ENCODE results near the gene ARHGAP24. TPM values are rescaled to one million over a fixed set of nuclear protein-coding genes. Genes with fewer than 3 reads are reported as not detected.

ARHGAP24 gene
- total RNA-seq, 1 donor = 52.5 TPM

- Histone ChIP-seq H3K27me3 (ENCODE audit: insufficient read depth, low read length) (no peaks in the 10 kb centered on the region), H3K27ac (ENCODE audit: low read depth, low read length) (peak overlapping the region; percentile 74), H4K20me1 (ENCODE audit: insufficient read depth, low read length) (no peaks in the 10 kb centered on the region), H3K36me3 (ENCODE audit: insufficient read depth, low read length) (no peaks in the 10 kb centered on the region), H3K9me3 (ENCODE audit: low read depth, low read length) (no peaks in the 10 kb centered on the region), H3K79me2 (ENCODE audit: insufficient read depth, low read length) (no peaks in the 10 kb centered on the region), H3K4me1 (ENCODE audit: insufficient read depth, low read length) (peaks cover 30% of the 10 kb centered on the region), H3K4me2 (ENCODE audit: insufficient read depth, low read length) (peak overlapping the region; percentile 47), H3K4me3 (ENCODE audit: insufficient read depth, low read length) (no peak overlapping the region), H2AFZ (ENCODE audit: low read length) (peak overlapping the region; percentile 61)
- DNase-seq (ENCODE audit: insufficient read length, low spot score, missing footprints) = no peak
- TF ChIP-seq CTCF (IDR thresholded peaks at IDR 0.05; ENCODE audit: extremely low read depth, low read depth, low read length) = no peak
Observed at GRCh38 chr4:85763202-85763601, 288.3 kb downstream of the ARHGAP24 start.

GRCh38 chr4:85767649-85768048 lies 292.7 kb downstream of the ARHGAP24 start:
- no peaks in the 10 kb centered on the region for H3K27me3 ChIP-seq (ENCODE audit: insufficient read depth, low read length)
- no peaks in the 10 kb centered on the region for H4K20me1 ChIP-seq (ENCODE audit: insufficient read depth, low read length)
- DNase-seq (ENCODE audit: insufficient read length, low spot score, missing footprints) = no peak
- H3K79me2 ChIP-seq (ENCODE audit: insufficient read depth, low read length) = no peaks in the 10 kb centered on the region
- H2AFZ ChIP-seq (ENCODE audit: low read length) = no peak overlapping the region
- H3K27ac ChIP-seq (ENCODE audit: low read depth, low read length) = no peak overlapping the region
- no peak overlapping the region for H3K4me2 ChIP-seq (ENCODE audit: insufficient read depth, low read length)
- no peak for TF ChIP-seq CTCF (IDR thresholded peaks at IDR 0.05; ENCODE audit: extremely low read depth, low read depth, low read length)
- H3K9me3 ChIP-seq (ENCODE audit: low read depth, low read length) = no peaks in the 10 kb centered on the region
- H3K36me3 ChIP-seq (ENCODE audit: insufficient read depth, low read length) = no peaks in the 10 kb centered on the region
- no peak overlapping the region for H3K4me3 ChIP-seq (ENCODE audit: insufficient read depth, low read length)
- peaks cover 11% of the 10 kb centered on the region for H3K4me1 ChIP-seq (ENCODE audit: insufficient read depth, low read length)

- no peaks in the 10 kb centered on the region for H3K4me1 ChIP-seq (ENCODE audit: insufficient read depth, low read length)
- no peaks in the 10 kb centered on the region for H3K36me3 ChIP-seq (ENCODE audit: insufficient read depth, low read length)
- H3K4me2 ChIP-seq (ENCODE audit: insufficient read depth, low read length) = no peak overlapping the region
- H3K9me3 ChIP-seq (ENCODE audit: low read depth, low read length) = no peaks in the 10 kb centered on the region
- no peak for DNase-seq (ENCODE audit: insufficient read length, low spot score, missing footprints)
- H3K4me3 ChIP-seq (ENCODE audit: insufficient read depth, low read length) = no peak overlapping the region
- no peaks in the 10 kb centered on the region for H4K20me1 ChIP-seq (ENCODE audit: insufficient read depth, low read length)
- no peaks in the 10 kb centered on the region for H3K79me2 ChIP-seq (ENCODE audit: insufficient read depth, low read length)
- no peak overlapping the region for H2AFZ ChIP-seq (ENCODE audit: low read length)
- no peak for TF ChIP-seq CTCF (IDR thresholded peaks at IDR 0.05; ENCODE audit: extremely low read depth, low read depth, low read length)
- H3K27ac ChIP-seq (ENCODE audit: low read depth, low read length) = no peak overlapping the region
- no peaks in the 10 kb centered on the region for H3K27me3 ChIP-seq (ENCODE audit: insufficient read depth, low read length)
Observed at GRCh38 chr4:85769009-85769408, 294.1 kb downstream of the ARHGAP24 start.

- Histone ChIP-seq H3K9me3 (ENCODE audit: low read depth, low read length) (no peaks in the 10 kb centered on the region), H3K27ac (ENCODE audit: low read depth, low read length) (no peak overlapping the region), H4K20me1 (ENCODE audit: insufficient read depth, low read length) (no peaks in the 10 kb centered on the region), H3K4me1 (ENCODE audit: insufficient read depth, low read length) (peaks cover 7% of the 10 kb centered on the region), H2AFZ (ENCODE audit: low read length) (no peak overlapping the region), H3K4me2 (ENCODE audit: insufficient read depth, low read length) (no peak overlapping the region), H3K79me2 (ENCODE audit: insufficient read depth, low read length) (no peaks in the 10 kb centered on the region), H3K36me3 (ENCODE audit: insufficient read depth, low read length) (no peaks in the 10 kb centered on the region), H3K4me3 (ENCODE audit: insufficient read depth, low read length) (no peak overlapping the region), H3K27me3 (ENCODE audit: insufficient read depth, low read length) (no peaks in the 10 kb centered on the region)
- DNase-seq (ENCODE audit: insufficient read length, low spot score, missing footprints) = no peak
- TF ChIP-seq CTCF (IDR thresholded peaks at IDR 0.05; ENCODE audit: extremely low read depth, low read depth, low read length) = no peak
Observed at GRCh38 chr4:85772470-85772869, 297.5 kb downstream of the ARHGAP24 start.
